OCI-LY7 (cell line): ENCODE measurements around the gene ATPAF1. TPM values are rescaled to one million over a fixed set of nuclear protein-coding genes. Genes with fewer than 3 reads are reported as not detected.

Experiments
- BruUV-seq: library from RNA; stranded (reverse); fragments of 400-500 nt; replicated peaks from 2 replicates; lab custom pipeline; 2021; lab: Mats Ljungman, UMichigan
- CTCF ChIA-PET: fragments of 300-600 bp; sonication (Branson Sonifier 250); formaldehyde crosslinking; loops from one replicate; lab custom pipeline; 2022; ENCODE audit warnings: antibody characterized with exemption; ENCODE audit not compliant: unreplicated experiment; lab: Charles Lee
- POLR2A ChIA-PET: fragments of 300-600 bp; sonication (Branson Sonifier 250); formaldehyde crosslinking; loops from one replicate; lab custom pipeline; 2022; ENCODE audit warnings: antibody characterized with exemption; lab: Charles Lee
- DNase-seq: peaks from one replicate; pipeline ENCODE4 v3.0.0-alpha.2; 2015; ENCODE audit warnings: low spot score
- H2AFZ ChIP-seq: fragments of 200-600 bp; sonication (generic), shearing (Covaris generic); 2 replicates; pipeline ENCODE4 v1.6.1; 2014; ENCODE audit warnings: mild to moderate bottlenecking, antibody characterized with exemption, low read length, moderate library complexity
- H3K27ac ChIP-seq: fragments of 200-600 bp; sonication (generic); 2 replicates; pipeline ENCODE4 v1.5.1; 2014; ENCODE audit warnings: mixed run types, low read depth, mild to moderate bottlenecking, moderate library complexity, low read length, inconsistent platforms; ENCODE audit not compliant: poor library complexity, severe bottlenecking
- H3K36me3 ChIP-seq: fragments of 200-600 bp; sonication (generic); 2 replicates; pipeline ENCODE4 v1.6.1; 2014; ENCODE audit warnings: mild to moderate bottlenecking, antibody characterized with exemption, low read length, moderate library complexity, mixed read lengths; ENCODE audit not compliant: insufficient read depth
- H3K4me1 ChIP-seq: fragments of 200-600 bp; sonication (generic); 2 replicates; pipeline ENCODE4 v1.5.1; 2014; ENCODE audit warnings: mild to moderate bottlenecking, low read length; ENCODE audit not compliant: insufficient read depth, poor library complexity, severe bottlenecking
- H3K4me2 ChIP-seq: fragments of 200-600 bp; sonication (generic); 2 replicates; pipeline ENCODE4 v1.6.1; 2014; ENCODE audit warnings: mild to moderate bottlenecking, low read length
- H3K4me3 ChIP-seq: fragments of 200-600 bp; sonication (generic); 2 replicates; pipeline ENCODE4 v1.5.1; 2014; ENCODE audit warnings: mild to moderate bottlenecking, low read depth, low read length; ENCODE audit not compliant: poor library complexity, severe bottlenecking
- H3K79me2 ChIP-seq: fragments of 200-600 bp; sonication (generic); 2 replicates; pipeline ENCODE4 v1.6.1; 2016; ENCODE audit warnings: low read depth, mild to moderate bottlenecking, low read length, moderate library complexity, mixed read lengths; ENCODE audit not compliant: insufficient read depth
- H3K9me2 ChIP-seq: fragments of 200-600 bp; sonication (generic); 2 replicates; pipeline ENCODE4 v1.6.1; 2016; ENCODE audit warnings: mild to moderate bottlenecking, low read length, mixed read lengths; ENCODE audit not compliant: insufficient read depth
- H3K9me3 ChIP-seq: fragments of 200-600 bp; sonication (generic); 2 replicates; pipeline ENCODE4 v1.6.1; 2014; ENCODE audit warnings: mild to moderate bottlenecking, mixed run types, low read length, mixed read lengths
- H4K20me1 ChIP-seq: fragments of 200-600 bp; sonication (generic); 2 replicates; pipeline ENCODE4 v1.6.1; 2014; ENCODE audit warnings: mild to moderate bottlenecking, antibody characterized with exemption, low read length, moderate library complexity, mixed read lengths; ENCODE audit not compliant: insufficient read depth
- EZH2phosphoT487 ChIP-seq: fragments of 200-600 bp; sonication (generic); IDR thresholded peaks from 2 replicates; pipeline ENCODE4 v1.6.1; 2018; ENCODE audit warnings: low read depth, borderline replicate concordance, mild to moderate bottlenecking, mixed run types, antibody characterized with exemption, low read length, moderate library complexity, mixed read lengths
- intact Hi-C: fragments of 100-400 bp; cut with micrococcal nuclease; formaldehyde crosslinking; loops from one replicate; pipeline ENCODE4 v1.10.0; 2022; ENCODE audit not compliant: unreplicated experiment
- total RNA-seq, 2 experiments: library from RNA; depleted of rRNA in 1 of 2; stranded (reverse); fragments of >200 nt in 1 of 2; shearing (Covaris generic) in 1 of 2; gene quantifications; 2 replicates each; pipeline ENCODE4 v1.2.3, GENCODE V29; 2014 to 2022
- TF ChIP-seq, protein P1 (sequence below): fragments of 200-600 bp; sonication (generic); conservative IDR thresholded peaks from 2 replicates; pipeline ENCODE4 v1.5.1; 2014; ENCODE audit warnings: mild to moderate bottlenecking, antibody characterized with exemption, low read length, moderate library complexity, mixed read lengths

ATPAF1 gene
- total RNA-seq, 2 experiments from 2014 or later, result 32.3 to 38.3 TPM

GRCh38 chr1:46679789-46680573 lies 11.8 kb upstream of the ATPAF1 start:
- H3K27ac ChIP-seq, result no peak overlapping the region
- POLR2A ChIA-PET, result no interaction called here
- H3K4me1 ChIP-seq, result no peaks in the 10 kb centered on the region
- H3K9me3 ChIP-seq, result no peaks in the 10 kb centered on the region
- H3K36me3 ChIP-seq, result peaks cover 94% of the 10 kb centered on the region
- H4K20me1 ChIP-seq, result no peaks in the 10 kb centered on the region
- no peak for DNase-seq
- no peak overlapping the region for H2AFZ ChIP-seq
- H3K9me2 ChIP-seq, result no peaks in the 10 kb centered on the region
- intact Hi-C loops, result no loop called here
- no peak overlapping the region for H3K4me2 ChIP-seq
- H3K4me3 ChIP-seq, result no peak overlapping the region
- CTCF ChIA-PET, result no interaction called here
- BruUV-seq, result no TSS peak
- TF ChIP-seq EZH2phosphoT487, result no peak
- TF ChIP-seq, protein P1, sequence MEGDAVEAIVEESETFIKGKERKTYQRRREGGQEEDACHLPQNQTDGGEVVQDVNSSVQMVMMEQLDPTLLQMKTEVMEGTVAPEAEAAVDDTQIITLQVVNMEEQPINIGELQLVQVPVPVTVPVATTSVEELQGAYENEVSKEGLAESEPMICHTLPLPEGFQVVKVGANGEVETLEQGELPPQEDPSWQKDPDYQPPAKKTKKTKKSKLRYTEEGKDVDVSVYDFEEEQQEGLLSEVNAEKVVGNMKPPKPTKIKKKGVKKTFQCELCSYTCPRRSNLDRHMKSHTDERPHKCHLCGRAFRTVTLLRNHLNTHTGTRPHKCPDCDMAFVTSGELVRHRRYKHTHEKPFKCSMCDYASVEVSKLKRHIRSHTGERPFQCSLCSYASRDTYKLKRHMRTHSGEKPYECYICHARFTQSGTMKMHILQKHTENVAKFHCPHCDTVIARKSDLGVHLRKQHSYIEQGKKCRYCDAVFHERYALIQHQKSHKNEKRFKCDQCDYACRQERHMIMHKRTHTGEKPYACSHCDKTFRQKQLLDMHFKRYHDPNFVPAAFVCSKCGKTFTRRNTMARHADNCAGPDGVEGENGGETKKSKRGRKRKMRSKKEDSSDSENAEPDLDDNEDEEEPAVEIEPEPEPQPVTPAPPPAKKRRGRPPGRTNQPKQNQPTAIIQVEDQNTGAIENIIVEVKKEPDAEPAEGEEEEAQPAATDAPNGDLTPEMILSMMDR, result no peak
- no peaks in the 10 kb centered on the region for H3K79me2 ChIP-seq

- no TSS peak for BruUV-seq
- no peak overlapping the region for H3K4me3 ChIP-seq
- H3K36me3 ChIP-seq, result peaks cover 81% of the 10 kb centered on the region
- H3K4me1 ChIP-seq, result no peaks in the 10 kb centered on the region
- no peak overlapping the region for H2AFZ ChIP-seq
- no peaks in the 10 kb centered on the region for H3K9me3 ChIP-seq
- H3K4me2 ChIP-seq, result no peak overlapping the region
- TF ChIP-seq, protein P1, result no peak
- TF ChIP-seq EZH2phosphoT487, result no peak
- H3K9me2 ChIP-seq, result no peaks in the 10 kb centered on the region
- H4K20me1 ChIP-seq, result no peaks in the 10 kb centered on the region
- no peak for DNase-seq
- intact Hi-C loops, result no loop called here
- H3K79me2 ChIP-seq, result no peaks in the 10 kb centered on the region
- ChIA-PET POLR2A (no interaction called here), CTCF (no interaction called here)
- no peak overlapping the region for H3K27ac ChIP-seq
Measured at GRCh38 chr1:46677339-46677738, 9.2 kb upstream of the ATPAF1 start.

DNA sequence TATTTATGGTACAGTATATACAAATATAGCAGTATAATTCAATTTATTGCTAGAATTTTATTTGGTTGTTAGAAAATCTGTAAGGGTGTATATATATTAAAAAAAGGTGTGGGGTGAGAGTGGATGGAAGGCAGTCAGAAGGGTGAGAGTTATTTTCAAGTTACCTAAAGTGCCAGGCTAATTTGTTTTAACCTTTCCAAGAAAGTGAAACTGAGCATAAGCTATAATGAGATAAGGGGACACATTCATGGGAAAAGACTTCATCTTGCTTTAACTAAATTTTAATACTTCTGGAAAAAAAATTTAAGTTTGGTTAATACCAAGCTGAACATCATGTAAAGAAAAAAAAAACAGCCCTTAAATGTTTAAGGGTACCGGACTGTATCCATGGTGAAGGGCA lies 8.4 kb upstream of the ATPAF1 start:
- BruUV-seq, result no TSS peak
- intact Hi-C loops, result no loop called here
- ChIA-PET POLR2A (interaction anchor here (0.8 to 1.0 kb wide), 2 partner anchors 14 to 32 kb away, joined by 3 read pairs; no protein-coding TSS in a partner anchor), CTCF (no interaction called here)
- H3K79me2 ChIP-seq, result no peaks in the 10 kb centered on the region
- TF ChIP-seq, protein P1, result no peak
- TF ChIP-seq EZH2phosphoT487, result no peak
- no peaks in the 10 kb centered on the region for H3K9me3 ChIP-seq
- H3K4me2 ChIP-seq, result no peak overlapping the region
- no peak for DNase-seq
- no peaks in the 10 kb centered on the region for H4K20me1 ChIP-seq
- no peak overlapping the region for H3K4me3 ChIP-seq
- H3K27ac ChIP-seq, result no peak overlapping the region
- H3K4me1 ChIP-seq, result no peaks in the 10 kb centered on the region
- no peaks in the 10 kb centered on the region for H3K9me2 ChIP-seq
- H3K36me3 ChIP-seq, result peaks cover 73% of the 10 kb centered on the region
- no peak overlapping the region for H2AFZ ChIP-seq
